ENCODE measurements around the gene TOM1. TPM values are rescaled to one million over a fixed set of nuclear protein-coding genes. Genes with fewer than 3 reads are reported as not detected.

Gene TOM1
- total and polyA plus RNA-seq, 2 of the 13 experiments (the other 11 are each of a cell fraction or from before 2014, with no cell fraction given): 30.8 to 87.3 TPM

- TF ChIP-seq STAT6 (CRISPR knock-in tag; IDR thresholded peaks at IDR 0.05; ENCODE audit: borderline replicate concordance) (peak; percentile 92), CENPT (CRISPR knock-in tag; IDR thresholded peaks at IDR 0.05; ENCODE audit: low read depth) (0 out of 2 replicates have a peak, but pooled peaks have one; percentile 75), TMF1 (CRISPR knock-in tag; IDR thresholded peaks at IDR 0.05; ENCODE audit: low read depth) (no peak), TARDBP (CRISPR knock-in tag; IDR thresholded peaks at IDR 0.05) (peak; percentile 97), ZNF513 (CRISPR knock-in tag; conservative IDR thresholded peaks at IDR 0.05) (no peak), SKIL (CRISPR knock-in tag; IDR thresholded peaks at IDR 0.05; ENCODE audit: borderline replicate concordance) (peak; percentile 89), MNT (IDR thresholded peaks at IDR 0.05) (peak; percentile 75), MEIS1 (CRISPR knock-in tag; IDR thresholded peaks at IDR 0.05; ENCODE audit: borderline replicate concordance) (peak; percentile 84), TBX3 (IDR thresholded peaks at IDR 0.05; ENCODE audit: borderline replicate concordance) (peak; percentile 64; the same call in 1 of the 2 replicates), ZNF639 (CRISPR knock-in tag; conservative IDR thresholded peaks at IDR 0.05) (peak; percentile 75), JUN (CRISPR knock-in tag; IDR thresholded peaks at IDR 0.05) (peak; percentile 89), ZNF101 (CRISPR knock-in tag; IDR thresholded peaks at IDR 0.05; ENCODE audit: borderline replicate concordance, low read depth) (0 out of 2 replicates have a peak, but pooled peaks have one; percentile 84), ZNF33A (CRISPR knock-in tag; IDR thresholded peaks at IDR 0.05; ENCODE audit: borderline replicate concordance) (no peak), RBFOX2 (IDR thresholded peaks at IDR 0.05; ENCODE audit: low read depth, low read length) (no peak), GRHL1 (CRISPR knock-in tag; conservative IDR thresholded peaks at IDR 0.05) (no peak), ETS1 (CRISPR knock-in tag; IDR thresholded peaks at IDR 0.05) (no peak)
Observed at GRCh38 chr22:35328472-35328885, 28.8 kb downstream of the TOM1 start (continued).
